GM12891 (cell line): ENCODE measurements around the gene USP46.

Experiments used
- POLR2A ChIP-seq: IDR thresholded peaks from 2 replicates; pipeline ENCODE4 v1.6.1; 2011; ENCODE audit warnings: low read depth, low read length, control low read depth
- POLR2AphosphoS5 ChIP-seq: IDR thresholded peaks from 2 replicates; pipeline ENCODE4 v1.6.1; 2011; ENCODE audit warnings: low read depth, low read length, control low read depth

GRCh38 chr4:52670121-52670520, 11.0 kb upstream of the USP46 start:
- TF ChIP-seq POLR2AphosphoS5: no peak
- TF ChIP-seq POLR2A: no peak
